GM21529 (cell line): ENCODE results near the gene TMEM182.

ENCODE experiments used
- ATAC-seq: cut with Tn5 transposase; IDR thresholded peaks from one replicate; pipeline ENCODE4 v1.9.1; 2021; ENCODE audit not compliant: unreplicated experiment

Gene TMEM182

GRCh38 chr2:102852867-102853266 is 91.0 kb downstream of the TMEM182 start:
- no peak for ATAC-seq
